Measurements from ENCODE around the gene CORO7.

The CORO7 gene

DNA sequence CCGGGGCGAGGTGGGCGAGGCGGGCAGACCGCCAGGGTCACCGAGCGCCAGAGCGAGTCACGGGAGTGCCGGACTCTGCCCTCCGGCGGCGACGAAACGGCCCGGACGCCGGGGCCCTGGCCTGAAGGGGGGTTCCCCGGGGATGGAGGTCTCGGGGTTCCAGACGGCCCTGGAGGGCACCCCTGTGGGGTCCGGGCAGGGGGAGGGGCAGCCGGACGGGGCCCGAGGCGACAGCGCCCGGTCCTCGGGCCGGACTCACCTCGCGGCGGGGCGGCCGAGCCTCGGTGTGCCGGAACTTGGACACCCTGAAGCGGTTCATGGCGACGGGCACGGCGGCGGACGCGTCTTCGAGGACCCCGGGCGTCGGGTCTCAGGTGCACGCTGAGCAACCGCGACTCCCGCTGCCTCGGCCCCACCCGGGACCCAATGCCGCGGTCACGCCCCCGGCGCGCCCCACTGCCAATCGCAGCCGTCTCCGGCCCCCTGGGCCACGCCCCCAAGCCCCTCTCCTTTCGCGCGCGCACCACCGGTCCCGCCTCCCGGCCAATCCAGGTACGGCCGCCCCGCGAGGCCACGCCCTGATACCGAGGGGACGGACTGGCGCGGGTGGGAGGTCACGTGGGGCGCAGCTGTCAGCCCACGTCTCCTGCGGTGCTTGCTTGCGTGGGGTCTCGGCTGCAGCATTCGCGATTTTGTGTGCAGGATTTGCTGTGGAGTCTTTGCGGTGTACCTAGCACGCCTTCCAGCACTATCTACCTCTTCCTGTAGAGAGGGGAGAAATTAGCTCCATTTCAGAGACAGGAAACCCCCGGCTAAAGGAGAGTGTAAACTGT, at the start of gene CORO7:
TSS of gene CORO7 (minus strand) at position 397 of the 833 bp plus-strand sequence. CDS start at position 319, 78 bp downstream.
- DNase-seq (ENCODE audit: low read depth), result peak; percentile 97

DNA sequence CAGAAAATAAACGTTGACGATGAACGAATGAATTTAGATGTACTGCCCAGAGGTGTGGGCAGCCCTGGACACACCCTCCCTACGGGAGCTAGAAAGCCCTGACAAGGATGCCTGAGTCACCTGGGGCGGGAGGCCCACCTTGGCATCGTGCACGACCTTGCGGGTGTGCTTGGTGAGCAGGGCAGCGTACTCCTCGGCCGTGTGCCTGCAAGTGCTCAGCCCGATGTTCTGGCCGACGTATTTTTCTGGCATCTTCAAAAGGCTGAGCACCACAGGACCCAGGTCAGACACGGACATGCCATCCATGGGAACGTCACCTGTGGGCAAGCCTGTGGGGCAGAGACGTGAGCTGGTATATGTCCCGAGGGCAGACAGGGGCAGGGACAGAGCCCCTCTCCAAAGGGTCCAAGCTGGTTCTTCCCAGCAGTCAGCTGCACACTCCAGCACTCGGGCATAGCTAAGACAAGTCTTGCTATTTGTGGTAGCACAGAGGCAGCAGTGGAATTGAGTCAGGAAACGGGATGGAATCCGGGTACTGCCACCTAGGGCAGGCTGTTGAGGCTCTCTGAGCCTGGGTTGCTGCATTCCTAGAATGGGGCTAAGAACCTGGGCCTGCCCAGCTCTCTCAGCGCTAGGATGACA, 47.2 kb upstream of the CORO7 start:
- no peak for DNase-seq (ENCODE audit: low read depth)

DNA sequence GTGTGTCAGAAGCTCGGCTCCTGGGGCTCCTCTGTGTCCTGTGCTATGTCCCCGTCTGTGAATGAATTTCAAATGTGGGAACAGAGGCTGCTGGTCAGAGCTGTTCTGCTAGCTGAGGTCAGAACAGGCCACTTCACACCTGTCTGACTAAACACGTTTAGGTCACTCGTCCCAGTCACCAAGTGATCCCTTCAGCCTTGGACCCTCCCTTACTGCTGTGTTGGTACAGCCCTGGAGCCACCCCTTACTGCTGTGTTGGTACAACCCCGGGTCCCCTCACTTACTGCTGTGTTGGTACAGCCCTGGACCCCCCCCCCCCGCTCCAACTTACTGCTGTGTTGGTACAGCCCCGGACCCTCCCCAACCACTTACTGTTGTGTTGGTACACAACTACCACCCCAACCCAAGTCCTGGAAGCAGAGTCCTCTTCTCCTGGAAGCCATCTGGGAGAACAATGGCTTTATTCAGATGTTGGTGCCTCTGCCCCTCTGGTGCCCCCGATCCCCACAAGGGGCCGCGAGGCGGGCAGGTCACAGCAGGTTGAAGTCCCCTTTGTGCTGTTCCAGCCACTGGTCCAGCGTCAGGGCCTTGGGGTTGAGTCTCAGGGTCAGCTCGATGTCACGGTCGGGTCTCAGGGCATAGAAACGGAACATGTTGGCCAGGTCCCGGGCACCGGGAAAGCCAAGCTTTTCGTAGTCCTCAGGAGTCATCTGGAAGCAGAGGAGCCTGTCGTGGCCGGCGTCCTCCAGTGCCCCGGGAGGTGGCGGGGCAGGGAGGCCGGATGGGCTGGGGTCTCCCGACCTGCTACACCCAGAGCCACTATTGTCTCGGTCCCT, 45.1 kb upstream of the CORO7 start:
- no peak for DNase-seq (ENCODE audit: low read depth)

DNA sequence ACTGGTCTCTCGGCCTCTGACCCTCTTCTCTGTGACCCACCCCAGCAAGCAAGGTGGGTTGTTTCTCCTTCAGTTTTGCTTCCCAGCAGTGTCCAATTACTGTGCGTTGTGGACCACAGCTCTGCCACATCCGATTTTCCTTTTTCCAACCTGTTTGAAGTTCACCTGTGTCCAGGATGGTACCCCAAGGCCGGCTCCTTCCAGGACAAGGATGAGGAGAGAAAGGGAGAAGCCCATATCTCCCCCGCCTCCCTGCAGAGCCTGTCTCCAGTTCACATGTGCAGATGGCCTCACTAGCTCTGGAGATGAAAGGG, 44.5 kb upstream of the CORO7 start:
- no peak for DNase-seq (ENCODE audit: low read depth)

GRCh38 chr16:4455951-4456350, 39.6 kb upstream of the CORO7 start:
- DNase-seq (ENCODE audit: low read depth), result no peak

DNA sequence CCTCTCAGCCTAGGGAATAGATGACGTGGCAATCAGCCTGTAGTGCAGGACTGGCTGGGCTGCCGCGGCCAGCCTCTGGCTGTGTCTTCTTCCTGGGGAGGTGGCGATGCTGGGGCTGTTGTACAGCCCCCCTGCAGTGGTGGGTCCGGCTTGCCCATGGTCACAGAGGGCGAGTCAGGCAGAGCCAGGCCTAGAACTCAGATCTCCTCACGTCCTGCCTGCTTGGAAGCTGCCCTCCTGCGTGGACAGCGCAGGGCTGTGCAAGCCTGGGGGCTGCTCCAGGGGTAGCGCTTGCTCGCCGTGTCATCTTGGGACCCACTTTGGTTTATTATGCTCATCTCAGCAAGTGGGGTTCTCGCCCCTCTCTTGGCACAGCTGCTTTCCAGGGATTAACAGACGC, 38.7 kb upstream of the CORO7 start:
- no peak for DNase-seq (ENCODE audit: low read depth)

DNA sequence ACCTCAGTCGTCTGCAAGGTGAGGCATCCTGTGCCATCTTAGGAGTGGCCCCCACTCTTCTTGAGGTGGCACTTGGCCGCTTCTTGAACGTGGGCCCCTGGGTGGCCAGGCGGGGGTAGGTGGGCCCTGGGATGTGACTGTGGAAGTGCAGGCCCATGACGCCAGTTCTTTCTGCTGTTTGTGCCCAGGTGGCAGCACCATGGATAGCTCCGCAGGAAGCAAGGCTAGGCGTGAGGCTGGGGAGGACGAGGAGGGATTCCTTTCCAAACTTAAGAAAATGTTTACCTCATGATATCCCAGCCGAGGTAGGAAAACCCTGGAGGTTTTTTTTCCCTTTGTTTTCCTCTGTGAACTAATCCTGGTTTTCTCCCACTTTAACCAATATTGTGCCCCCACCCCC, 38.2 kb upstream of the CORO7 start:
- no peak for DNase-seq (ENCODE audit: low read depth)

DNA sequence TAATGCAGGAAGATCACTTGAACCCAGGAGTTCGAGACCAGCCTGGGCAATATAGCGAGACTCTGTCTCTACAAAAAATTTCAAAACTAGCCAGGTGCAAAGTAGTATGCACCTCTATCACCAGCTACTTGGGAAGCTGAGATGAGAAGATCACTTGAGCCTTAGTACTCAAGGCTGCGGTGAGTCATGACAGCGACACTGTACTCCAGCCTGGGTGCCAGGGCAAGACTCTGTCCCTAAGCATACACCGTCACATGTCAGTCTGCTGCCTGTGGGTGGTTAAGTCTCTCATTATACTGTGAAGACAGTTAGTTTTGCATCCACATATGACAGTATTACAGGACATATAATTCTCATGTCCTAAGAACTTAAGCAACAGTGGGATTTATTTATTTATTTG, 36.3 kb upstream of the CORO7 start:
- DNase-seq (ENCODE audit: low read depth), result no peak

DNA sequence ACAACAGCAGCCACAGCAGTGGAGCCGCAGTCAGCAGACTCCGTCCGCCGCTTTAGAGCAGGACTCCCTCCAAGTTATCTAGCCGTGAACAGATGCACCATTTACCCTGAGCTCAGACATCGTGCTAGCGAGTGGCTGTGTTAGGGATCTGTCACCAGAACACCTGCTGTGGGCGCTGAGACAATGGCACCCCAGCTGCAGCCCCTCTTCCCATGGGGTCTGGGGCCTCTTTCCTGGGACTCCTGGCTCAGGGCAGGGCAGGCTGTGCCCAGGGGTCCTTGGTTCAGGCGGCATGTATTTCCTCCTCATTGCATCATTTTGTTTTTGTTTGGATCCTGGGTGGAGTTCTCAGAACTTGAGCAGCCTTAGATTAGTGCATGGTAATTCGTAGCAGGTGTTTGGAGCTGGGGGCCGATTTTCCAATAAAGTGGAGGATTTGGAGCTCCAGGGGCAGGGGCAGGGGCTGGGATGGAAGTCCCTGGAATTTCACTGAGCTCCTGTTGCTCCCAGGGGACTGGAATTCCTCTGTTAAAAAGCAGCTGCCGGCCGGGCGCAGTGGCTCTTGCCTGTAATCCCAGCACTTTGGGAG, 34.6 kb upstream of the CORO7 start:
- DNase-seq (ENCODE audit: low read depth), result no peak

DNA sequence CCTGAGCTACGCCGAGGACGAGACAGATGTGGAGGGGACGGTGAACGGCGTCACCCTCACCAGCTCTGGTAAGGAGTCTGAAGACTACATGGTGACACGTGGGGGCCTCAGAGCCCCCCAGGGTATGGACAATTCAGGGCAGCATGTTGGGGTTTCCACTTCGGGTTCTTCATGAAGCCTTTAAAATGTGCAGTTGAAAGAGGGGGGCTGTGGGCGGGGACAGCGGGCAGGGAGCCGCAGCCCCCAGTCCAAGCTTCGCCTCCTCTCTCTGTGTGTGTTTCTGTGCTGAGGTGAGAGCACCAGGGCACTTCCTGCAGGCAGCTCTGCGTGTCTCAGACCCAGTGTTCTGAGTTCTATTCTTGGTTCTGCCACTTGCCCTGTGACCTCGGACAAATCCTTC, 34.0 kb upstream of the CORO7 start:
- no peak for DNase-seq (ENCODE audit: low read depth)

DNA sequence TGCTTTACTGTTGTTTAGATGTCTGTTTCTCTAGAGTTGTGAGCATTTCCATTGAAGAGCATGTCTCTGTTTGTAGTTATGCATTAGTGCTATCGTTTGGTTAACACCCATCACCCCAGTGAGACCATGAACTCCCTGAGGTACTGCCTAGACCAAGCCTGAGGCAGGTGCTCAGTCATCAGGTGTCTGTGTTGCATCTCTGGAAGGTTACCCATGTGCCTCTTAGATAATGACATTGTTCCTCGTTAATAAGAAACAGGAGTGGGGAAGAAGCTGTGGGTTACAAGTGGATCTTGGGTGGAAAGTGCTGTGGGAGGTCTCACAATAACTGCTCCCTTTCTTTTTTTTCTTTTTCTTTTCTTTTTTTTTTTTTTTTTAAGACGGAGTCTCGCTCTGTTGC, 27.6 kb upstream of the CORO7 start:
- no peak for DNase-seq (ENCODE audit: low read depth)

DNA sequence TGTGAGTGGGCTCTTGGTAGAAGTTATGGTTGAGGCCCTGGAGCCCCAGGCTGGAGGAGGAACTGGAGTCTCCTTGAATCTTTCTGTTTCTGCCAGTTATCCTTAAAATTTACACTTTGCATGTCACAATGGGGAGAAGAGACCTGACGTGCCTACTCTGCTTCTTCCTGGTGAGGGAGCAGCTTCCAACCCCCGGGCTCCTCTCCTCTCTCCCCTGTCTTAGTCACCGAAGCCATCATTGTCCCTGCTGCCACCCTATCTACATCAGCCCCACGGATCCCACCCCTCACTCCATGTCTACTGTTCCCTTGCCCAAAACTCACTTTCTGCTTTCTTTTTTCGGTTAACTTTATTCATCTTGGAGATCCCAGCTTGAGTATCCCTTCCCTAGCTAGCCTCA, 26.9 kb upstream of the CORO7 start:
- DNase-seq (ENCODE audit: low read depth), result no peak

DNA sequence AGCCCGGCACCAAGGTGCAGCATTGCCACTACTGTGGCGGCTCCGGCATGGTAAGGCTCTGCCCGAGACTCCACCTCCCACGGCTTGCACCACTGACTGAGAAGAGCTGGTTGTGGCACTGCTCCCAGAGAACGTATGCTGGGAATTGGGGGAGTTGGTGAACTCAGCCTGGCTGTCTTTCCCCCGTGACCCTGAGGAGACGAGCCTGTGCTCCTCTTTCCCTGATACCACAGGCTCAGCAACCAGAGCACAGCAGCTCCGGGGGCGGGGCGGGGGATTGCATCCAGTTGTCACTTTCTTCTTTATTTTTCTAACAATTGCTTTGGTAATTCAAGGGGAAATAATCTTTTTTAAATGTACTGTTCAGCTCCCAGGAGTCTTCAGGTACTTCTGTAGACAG, 26.0 kb upstream of the CORO7 start:
- DNase-seq (ENCODE audit: low read depth), result no peak

DNA sequence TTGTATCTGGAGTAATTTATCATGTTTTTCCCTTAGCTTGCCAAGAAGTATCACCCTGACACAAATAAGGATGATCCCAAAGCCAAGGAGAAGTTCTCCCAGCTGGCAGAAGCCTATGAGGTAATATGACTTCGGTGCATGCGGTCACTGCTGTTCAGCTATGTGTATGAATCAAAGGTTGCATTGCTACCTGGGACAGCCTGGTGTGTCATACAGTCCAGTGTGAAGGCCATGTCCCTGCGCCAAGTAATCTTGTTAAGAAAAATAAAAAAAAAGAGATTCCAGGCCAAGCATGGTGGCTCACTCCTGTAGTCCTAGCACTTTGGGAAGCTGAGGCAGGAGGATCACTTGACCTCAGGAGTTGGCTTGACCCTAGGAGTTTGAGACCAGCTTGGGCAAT, 21.0 kb upstream of the CORO7 start:
- no peak for DNase-seq (ENCODE audit: low read depth)

GRCh38 chr16:4435337-4436067, 19.1 kb upstream of the CORO7 start:
- DNase-seq (ENCODE audit: low read depth), result no peak

GRCh38 chr16:4433914-4434787, 17.8 kb upstream of the CORO7 start:
- DNase-seq (ENCODE audit: low read depth), result no peak

DNA sequence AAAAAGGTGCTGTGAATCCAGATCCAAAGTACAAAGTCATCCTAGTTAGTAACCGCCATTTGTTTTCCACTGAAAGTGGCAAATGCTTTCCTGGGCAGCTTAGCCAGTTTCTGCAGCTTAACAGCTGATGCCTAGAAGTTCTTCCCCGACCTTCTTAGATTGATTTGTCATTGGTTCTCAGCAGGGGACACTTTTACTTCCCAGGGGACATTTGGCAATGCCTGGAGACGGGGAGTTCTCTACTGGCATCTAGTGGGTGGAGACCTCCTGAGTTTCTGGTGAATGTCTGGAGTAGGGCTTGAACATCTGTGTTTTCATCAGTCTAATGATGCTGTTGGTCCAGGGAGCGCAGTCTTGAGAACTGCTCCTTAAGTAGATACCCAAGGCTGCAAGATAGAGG, 16.8 kb upstream of the CORO7 start:
- no peak for DNase-seq (ENCODE audit: low read depth)

DNA sequence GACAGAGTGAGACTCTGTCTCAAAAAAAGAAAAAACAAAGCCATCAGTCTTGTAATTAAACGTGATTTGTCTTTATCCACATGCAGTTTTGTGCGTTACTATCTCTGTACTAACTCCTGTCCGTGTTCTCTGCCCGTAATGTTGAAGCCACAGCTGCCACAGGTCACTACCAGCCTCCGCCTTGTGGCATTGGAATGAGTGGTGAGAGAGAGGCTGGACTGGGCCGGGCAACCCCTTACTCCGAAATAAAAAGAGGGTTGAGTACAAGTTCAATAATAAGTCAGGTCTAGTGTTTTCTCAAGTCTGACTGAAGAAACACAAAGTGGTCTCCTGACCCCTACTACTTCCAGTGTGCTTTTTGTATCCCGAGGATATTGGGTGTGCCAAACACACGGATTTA, 14.6 kb upstream of the CORO7 start:
- DNase-seq (ENCODE audit: low read depth), result no peak

GRCh38 chr16:4428500-4428899, 12.1 kb upstream of the CORO7 start:
- DNase-seq (ENCODE audit: low read depth), result no peak

- no peak for DNase-seq (ENCODE audit: low read depth)
Measured at GRCh38 chr16:4426722-4427372, 10.5 kb upstream of the CORO7 start.
